ENCODE results near the gene TLL2.

TLL2 gene

GRCh38 chr10:96338279-96338925, 175.3 kb downstream of the TLL2 start:
- DNase-seq (ENCODE audit: low read depth, low spot score): no peak
- no peak for TF ChIP-seq FOXP2 (optimal IDR thresholded peaks at IDR 0.05; ENCODE audit: control extremely low read depth, extremely low read length, insufficient read depth)
- TF ChIP-seq EZH2 (IDR thresholded peaks at IDR 0.05): no peak
- no peak for TF ChIP-seq POLR2AphosphoS5 (IDR thresholded peaks at IDR 0.05; ENCODE audit: borderline replicate concordance, low read depth, low read length)
- no peak overlapping the region for H3K4me3 ChIP-seq
- no peak overlapping the region for H3K9ac ChIP-seq (ENCODE audit: insufficient read length)
- no peak overlapping the region for H3K27ac ChIP-seq
- no peaks in the 10 kb centered on the region for H3K9me3 ChIP-seq (ENCODE audit: low read depth, low read length)
- no peaks in the 10 kb centered on the region for H3K36me3 ChIP-seq (ENCODE audit: insufficient read depth, low read length)

DNA sequence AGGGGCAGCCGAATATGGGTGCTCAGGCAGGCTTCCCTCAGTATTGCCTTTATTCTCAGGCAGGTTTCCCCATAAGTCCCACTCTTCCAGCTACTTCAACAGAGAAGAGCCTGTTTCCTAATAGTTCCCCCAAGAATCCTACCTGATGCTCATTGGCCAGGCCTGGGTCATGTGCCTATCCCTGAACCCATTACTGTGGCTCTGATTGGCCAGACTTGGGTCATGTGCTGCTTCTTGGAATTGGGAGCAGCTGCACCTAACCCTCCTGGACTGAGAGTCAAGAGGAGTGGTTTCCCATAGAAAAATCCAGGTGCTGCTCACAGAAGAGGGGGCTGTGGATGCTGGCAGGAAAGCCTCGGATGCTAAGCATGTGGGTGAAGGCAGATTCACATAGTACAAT, 176.6 kb downstream of the TLL2 start:
- DNase-seq (ENCODE audit: low read depth, low spot score): no peak
- Histone ChIP-seq H3K4me3 (no peak overlapping the region), H3K9me3 (ENCODE audit: low read depth, low read length) (no peaks in the 10 kb centered on the region), H3K27ac (no peak overlapping the region), H3K36me3 (ENCODE audit: insufficient read depth, low read length) (no peaks in the 10 kb centered on the region), H3K9ac (ENCODE audit: insufficient read length) (no peak overlapping the region)
- TF ChIP-seq EZH2 (IDR thresholded peaks at IDR 0.05) (no peak), FOXP2 (optimal IDR thresholded peaks at IDR 0.05; ENCODE audit: control extremely low read depth, extremely low read length, insufficient read depth) (no peak), POLR2AphosphoS5 (IDR thresholded peaks at IDR 0.05; ENCODE audit: borderline replicate concordance, low read depth, low read length) (no peak)

- Histone ChIP-seq H3K27ac (no peak overlapping the region), H3K36me3 (ENCODE audit: insufficient read depth, low read length) (no peaks in the 10 kb centered on the region), H3K9ac (ENCODE audit: insufficient read length) (no peak overlapping the region), H3K4me3 (no peak overlapping the region), H3K9me3 (ENCODE audit: low read depth, low read length) (no peaks in the 10 kb centered on the region)
- TF ChIP-seq POLR2AphosphoS5 (IDR thresholded peaks at IDR 0.05; ENCODE audit: borderline replicate concordance, low read depth, low read length) (no peak), FOXP2 (optimal IDR thresholded peaks at IDR 0.05; ENCODE audit: control extremely low read depth, extremely low read length, insufficient read depth) (no peak), EZH2 (IDR thresholded peaks at IDR 0.05) (no peak)
- no peak for DNase-seq (ENCODE audit: low read depth, low spot score)
Observed at GRCh38 chr10:96334616-96335526, 178.9 kb downstream of the TLL2 start.

GRCh38 chr10:96333101-96333500, 180.6 kb downstream of the TLL2 start:
- H3K9ac ChIP-seq (ENCODE audit: insufficient read length): no peak overlapping the region
- H3K27ac ChIP-seq: no peak overlapping the region
- DNase-seq (ENCODE audit: low read depth, low spot score): no peak
- no peaks in the 10 kb centered on the region for H3K9me3 ChIP-seq (ENCODE audit: low read depth, low read length)
- H3K36me3 ChIP-seq (ENCODE audit: insufficient read depth, low read length): no peaks in the 10 kb centered on the region
- no peak overlapping the region for H3K4me3 ChIP-seq
- TF ChIP-seq FOXP2 (optimal IDR thresholded peaks at IDR 0.05; ENCODE audit: control extremely low read depth, extremely low read length, insufficient read depth) (no peak), POLR2AphosphoS5 (IDR thresholded peaks at IDR 0.05; ENCODE audit: borderline replicate concordance, low read depth, low read length) (no peak), EZH2 (IDR thresholded peaks at IDR 0.05) (no peak)

- no peak overlapping the region for H3K9ac ChIP-seq (ENCODE audit: insufficient read length)
- H3K4me3 ChIP-seq: no peak overlapping the region
- H3K27ac ChIP-seq: no peak overlapping the region
- TF ChIP-seq FOXP2 (optimal IDR thresholded peaks at IDR 0.05; ENCODE audit: control extremely low read depth, extremely low read length, insufficient read depth): no peak
- H3K9me3 ChIP-seq (ENCODE audit: low read depth, low read length): no peaks in the 10 kb centered on the region
- no peaks in the 10 kb centered on the region for H3K36me3 ChIP-seq (ENCODE audit: insufficient read depth, low read length)
- DNase-seq (ENCODE audit: low read depth, low spot score): no peak
Observed at GRCh38 chr10:96327462-96327861, 186.3 kb downstream of the TLL2 start.

- Histone ChIP-seq H3K4me3 (no peak overlapping the region), H3K36me3 (ENCODE audit: insufficient read depth, low read length) (no peaks in the 10 kb centered on the region), H3K27ac (no peak overlapping the region), H3K9ac (ENCODE audit: insufficient read length) (no peak overlapping the region), H3K9me3 (ENCODE audit: low read depth, low read length) (no peaks in the 10 kb centered on the region)
- TF ChIP-seq POLR2AphosphoS5 (IDR thresholded peaks at IDR 0.05; ENCODE audit: borderline replicate concordance, low read depth, low read length) (no peak), FOXP2 (optimal IDR thresholded peaks at IDR 0.05; ENCODE audit: control extremely low read depth, extremely low read length, insufficient read depth) (no peak), EZH2 (IDR thresholded peaks at IDR 0.05) (no peak)
- no peak for DNase-seq (ENCODE audit: low read depth, low spot score)
Observed at GRCh38 chr10:96325719-96326373, 187.9 kb downstream of the TLL2 start.

GRCh38 chr10:96324447-96324846, 189.3 kb downstream of the TLL2 start:
- Histone ChIP-seq H3K9me3 (ENCODE audit: low read depth, low read length) (no peaks in the 10 kb centered on the region), H3K36me3 (ENCODE audit: insufficient read depth, low read length) (no peaks in the 10 kb centered on the region), H3K27ac (no peak overlapping the region), H3K9ac (ENCODE audit: insufficient read length) (no peak overlapping the region), H3K4me3 (no peak overlapping the region)
- no peak for TF ChIP-seq FOXP2 (optimal IDR thresholded peaks at IDR 0.05; ENCODE audit: control extremely low read depth, extremely low read length, insufficient read depth)
- no peak for TF ChIP-seq POLR2AphosphoS5 (IDR thresholded peaks at IDR 0.05; ENCODE audit: borderline replicate concordance, low read depth, low read length)
- TF ChIP-seq EZH2 (IDR thresholded peaks at IDR 0.05): no peak
- DNase-seq (ENCODE audit: low read depth, low spot score): no peak

GRCh38 chr10:96322275-96322674, 191.5 kb downstream of the TLL2 start:
- TF ChIP-seq EZH2 (IDR thresholded peaks at IDR 0.05) (no peak), FOXP2 (optimal IDR thresholded peaks at IDR 0.05; ENCODE audit: control extremely low read depth, extremely low read length, insufficient read depth) (no peak), POLR2AphosphoS5 (IDR thresholded peaks at IDR 0.05; ENCODE audit: borderline replicate concordance, low read depth, low read length) (no peak)
- no peak for DNase-seq (ENCODE audit: low read depth, low spot score)
- no peaks in the 10 kb centered on the region for H3K36me3 ChIP-seq (ENCODE audit: insufficient read depth, low read length)
- H3K9ac ChIP-seq (ENCODE audit: insufficient read length): no peak overlapping the region
- H3K27ac ChIP-seq: no peak overlapping the region
- no peak overlapping the region for H3K4me3 ChIP-seq
- H3K9me3 ChIP-seq (ENCODE audit: low read depth, low read length): no peaks in the 10 kb centered on the region
